KMS-11 (cell line): ENCODE data around the gene TCHH.

ENCODE experiments used
- H2AFZ ChIP-seq: fragments of 200-600 bp; sonication (generic); 2 replicates; pipeline ENCODE4 v1.6.1; 2016; ENCODE audit warnings: antibody characterized with exemption, mixed run types, low read depth
- H3K27ac ChIP-seq: fragments of 200-600 bp; sonication (generic); 2 replicates; pipeline ENCODE4 v1.6.1; 2016; ENCODE audit warnings: mild to moderate bottlenecking, mixed run types
- H3K27me3 ChIP-seq: fragments of 200-600 bp; sonication (generic); 2 replicates; pipeline ENCODE4 v1.6.1; 2017; ENCODE audit warnings: mild to moderate bottlenecking, low read depth, mixed run types, moderate library complexity; ENCODE audit not compliant: insufficient read depth
- H3K36me3 ChIP-seq: fragments of 200-600 bp; sonication (generic); 2 replicates; pipeline ENCODE4 v1.6.1; 2017; ENCODE audit warnings: mild to moderate bottlenecking, mixed run types; ENCODE audit not compliant: insufficient read depth
- H3K4me1 ChIP-seq: fragments of 200-600 bp; sonication (generic); 2 replicates; pipeline ENCODE4 v1.6.1; 2016; ENCODE audit warnings: mild to moderate bottlenecking, low read depth, mixed run types; ENCODE audit not compliant: poor library complexity, severe bottlenecking
- H3K4me2 ChIP-seq: fragments of 200-600 bp; sonication (generic); 2 replicates; pipeline ENCODE4 v1.7.0; 2016; ENCODE audit warnings: mild to moderate bottlenecking, mixed run types
- H3K4me3 ChIP-seq: fragments of 200-600 bp; sonication (generic); IDR thresholded peaks from 2 replicates; pipeline ENCODE4 v1.6.1; 2017; ENCODE audit warnings: low read depth, low read length, mixed read lengths; ENCODE audit not compliant: insufficient read depth
- H3K79me2 ChIP-seq: fragments of 200-600 bp; sonication (generic); 2 replicates; pipeline ENCODE4 v1.6.1; 2016; ENCODE audit warnings: low read depth, mixed run types; ENCODE audit not compliant: insufficient read depth
- H3K9ac ChIP-seq: fragments of 200-600 bp; sonication (generic); 2 replicates; pipeline ENCODE4 v1.6.1; 2016; ENCODE audit warnings: mild to moderate bottlenecking, mixed run types
- H4K20me1 ChIP-seq: fragments of 200-600 bp; sonication (generic); 2 replicates; pipeline ENCODE4 v1.6.1; 2016; ENCODE audit warnings: mild to moderate bottlenecking, mixed run types; ENCODE audit not compliant: insufficient read depth
- CTCF ChIP-seq: fragments of 200-600 bp; sonication (generic); conservative IDR thresholded peaks from 2 replicates; pipeline ENCODE4 v1.6.1; 2017; ENCODE audit warnings: low read depth, mild to moderate bottlenecking, antibody characterized with exemption, low read length, moderate library complexity, mixed read lengths

The TCHH gene

GRCh38 chr1:152111515-152111968, 3.7 kb downstream of the TCHH start:
- H3K4me3 ChIP-seq: peak overlapping the region; percentile 72
- H3K36me3 ChIP-seq: no peaks in the 10 kb centered on the region
- peak overlapping the region; percentile 21; the same call in 1 of the 2 replicates for H3K27ac ChIP-seq
- H2AFZ ChIP-seq: peak overlapping the region; percentile 87
- H3K79me2 ChIP-seq: no peaks in the 10 kb centered on the region
- no peak for TF ChIP-seq CTCF
- peak overlapping the region; percentile 23; the same call in 1 of the 2 replicates for H3K9ac ChIP-seq
- peaks cover 23% of the 10 kb centered on the region for H3K27me3 ChIP-seq
- H3K4me1 ChIP-seq: peaks cover 23% of the 10 kb centered on the region
- no peaks in the 10 kb centered on the region for H4K20me1 ChIP-seq
- peak overlapping the region; percentile 94 for H3K4me2 ChIP-seq

- H3K27ac ChIP-seq: peak overlapping the region; percentile 21; the same call in 1 of the 2 replicates
- peaks cover 23% of the 10 kb centered on the region for H3K27me3 ChIP-seq
- H3K9ac ChIP-seq: peak overlapping the region; percentile 23; the same call in 1 of the 2 replicates
- H2AFZ ChIP-seq: peak overlapping the region; percentile 87
- no peaks in the 10 kb centered on the region for H3K36me3 ChIP-seq
- TF ChIP-seq CTCF: no peak
- peak overlapping the region; percentile 72 for H3K4me3 ChIP-seq
- no peaks in the 10 kb centered on the region for H3K79me2 ChIP-seq
- no peaks in the 10 kb centered on the region for H4K20me1 ChIP-seq
- peaks cover 23% of the 10 kb centered on the region for H3K4me1 ChIP-seq
- peak overlapping the region; percentile 94 for H3K4me2 ChIP-seq
Measured at GRCh38 chr1:152110860-152111514, 4.3 kb downstream of the TCHH start.

- H3K4me3 ChIP-seq: peak overlapping the region; percentile 72
- H3K27ac ChIP-seq: peak overlapping the region; percentile 21; the same call in 1 of the 2 replicates
- peaks cover 23% of the 10 kb centered on the region for H3K27me3 ChIP-seq
- TF ChIP-seq CTCF: no peak
- peaks cover 23% of the 10 kb centered on the region for H3K4me1 ChIP-seq
- H3K79me2 ChIP-seq: no peaks in the 10 kb centered on the region
- H2AFZ ChIP-seq: peak overlapping the region; percentile 87
- H3K9ac ChIP-seq: peak overlapping the region; percentile 23; the same call in 1 of the 2 replicates
- H3K4me2 ChIP-seq: peak overlapping the region; percentile 94
- no peaks in the 10 kb centered on the region for H4K20me1 ChIP-seq
- no peaks in the 10 kb centered on the region for H3K36me3 ChIP-seq
Measured at GRCh38 chr1:152110365-152110859, 4.8 kb downstream of the TCHH start.

GRCh38 chr1:152109998-152110294, 5.3 kb downstream of the TCHH start:
- peaks cover 23% of the 10 kb centered on the region for H3K4me1 ChIP-seq
- H3K9ac ChIP-seq: peak overlapping the region; percentile 23; the same call in 1 of the 2 replicates
- no peaks in the 10 kb centered on the region for H3K79me2 ChIP-seq
- no peaks in the 10 kb centered on the region for H3K36me3 ChIP-seq
- no peaks in the 10 kb centered on the region for H4K20me1 ChIP-seq
- peak overlapping the region; percentile 94 for H3K4me2 ChIP-seq
- H3K27ac ChIP-seq: no peak overlapping the region
- peaks cover 23% of the 10 kb centered on the region for H3K27me3 ChIP-seq
- no peak for TF ChIP-seq CTCF
- H3K4me3 ChIP-seq: peak overlapping the region; percentile 72
- H2AFZ ChIP-seq: peak overlapping the region; percentile 87
